Left ventricle myocardium inferior (tissue), 1 donor: ENCODE data around the gene CASZ1. TPM values are rescaled to one million over a fixed set of nuclear protein-coding genes. Genes with fewer than 3 reads are reported as not detected.

Experiments used
- DNase-seq: peaks from one replicate; pipeline ENCODE4 v3.0.0-alpha.2; 2020
- H3K27ac ChIP-seq: fragments of 200-600 bp; replicated peaks from 2 replicates; pipeline ENCODE4 v1.8.0; 2021
- H3K27me3 ChIP-seq: fragments of 200-600 bp; 2 replicates; pipeline ENCODE4 v1.8.0; 2021; ENCODE audit warnings: low read depth
- H3K36me3 ChIP-seq: fragments of 200-600 bp; 2 replicates; pipeline ENCODE4 v1.8.0; 2021
- H3K4me1 ChIP-seq: fragments of 200-600 bp; 2 replicates; pipeline ENCODE4 v1.8.0; 2021
- H3K4me3 ChIP-seq: fragments of 200-600 bp; 2 replicates; pipeline ENCODE4 v1.8.0; 2021; ENCODE audit warnings: mild to moderate bottlenecking, moderate library complexity
- H3K9me3 ChIP-seq: fragments of 200-600 bp; replicated peaks from 2 replicates; pipeline ENCODE4 v1.8.0; 2021
- intact Hi-C: fragments of 100-400 bp; cut with micrococcal nuclease; formaldehyde crosslinking; loops from one replicate; pipeline ENCODE4 v1.11.0; 2022
- total RNA-seq: library from RNA; stranded (reverse); fragmentation: NEBNext Ultra II Directional; extraction: Animal tissue kit (Norgen Biotek cat#: 25700); gene quantifications from one replicate; pipeline ENCODE4 v1.2.1, GENCODE V29; 2021
- TF ChIP-seq, protein P1 (sequence below): fragments of 200-600 bp; IDR thresholded peaks from 2 replicates; pipeline ENCODE4 v1.8.0; 2021; ENCODE audit warnings: antibody characterized with exemption, mild to moderate bottlenecking, borderline replicate concordance
- donor health status: DM: no; HTN: yes; CAD: no; lungs with severe emphysema.

Gene CASZ1
- total RNA-seq, 1 donor from 2014 or later = 56.3 TPM

DNA sequence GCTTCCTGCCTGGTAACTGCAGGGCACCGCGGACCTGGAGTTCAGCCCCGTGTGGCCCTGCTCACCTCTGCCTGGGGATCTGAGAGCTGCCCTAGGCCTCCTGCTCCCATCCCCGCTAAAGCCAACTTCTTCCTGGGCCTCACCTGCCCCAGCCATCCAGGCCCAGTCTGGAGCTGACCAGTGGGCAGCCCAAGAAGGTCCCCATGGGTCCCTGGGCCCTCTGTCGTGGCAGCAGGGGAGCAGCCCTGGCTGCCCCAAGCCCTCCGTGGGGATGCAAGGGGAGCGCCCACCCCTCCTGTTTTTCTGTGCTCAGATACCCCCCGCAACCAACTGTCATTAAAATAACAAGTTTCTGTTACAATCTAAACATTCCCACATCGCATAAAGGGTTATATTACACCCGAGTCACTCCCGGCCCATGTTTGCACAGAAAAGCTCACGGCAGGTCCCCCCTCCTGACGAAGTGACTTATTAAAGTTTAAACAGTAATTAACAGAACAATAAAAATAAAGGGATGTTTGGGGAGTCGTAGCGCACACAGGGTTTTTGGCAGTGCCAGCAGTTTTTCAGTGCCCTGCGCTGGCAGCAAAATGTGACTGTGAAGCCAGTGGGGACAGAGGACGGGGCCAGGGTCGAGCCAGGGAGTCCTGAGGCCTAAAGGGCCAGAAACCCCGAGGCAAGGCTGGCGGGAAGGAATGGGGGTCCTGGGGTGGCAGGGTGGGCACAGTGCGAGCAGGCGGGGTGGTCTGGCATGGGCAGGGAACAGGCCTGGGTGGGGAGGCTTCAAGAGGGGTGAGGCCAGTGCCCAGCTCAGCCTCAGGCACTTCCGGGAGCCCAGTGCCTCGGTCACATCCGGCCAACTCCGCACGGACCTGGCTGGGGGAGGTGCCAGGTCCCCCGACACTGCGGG lies 121.5 kb downstream of the CASZ1 start:
- Histone ChIP-seq H3K4me1 (peaks cover 99% of the 10 kb centered on the region), H3K36me3 (no peaks in the 10 kb centered on the region), H3K27ac (peak overlapping the region; percentile 71), H3K9me3 (no peaks in the 10 kb centered on the region), H3K27me3 (no peaks in the 10 kb centered on the region), H3K4me3 (no peak overlapping the region)
- TF ChIP-seq, protein P1, sequence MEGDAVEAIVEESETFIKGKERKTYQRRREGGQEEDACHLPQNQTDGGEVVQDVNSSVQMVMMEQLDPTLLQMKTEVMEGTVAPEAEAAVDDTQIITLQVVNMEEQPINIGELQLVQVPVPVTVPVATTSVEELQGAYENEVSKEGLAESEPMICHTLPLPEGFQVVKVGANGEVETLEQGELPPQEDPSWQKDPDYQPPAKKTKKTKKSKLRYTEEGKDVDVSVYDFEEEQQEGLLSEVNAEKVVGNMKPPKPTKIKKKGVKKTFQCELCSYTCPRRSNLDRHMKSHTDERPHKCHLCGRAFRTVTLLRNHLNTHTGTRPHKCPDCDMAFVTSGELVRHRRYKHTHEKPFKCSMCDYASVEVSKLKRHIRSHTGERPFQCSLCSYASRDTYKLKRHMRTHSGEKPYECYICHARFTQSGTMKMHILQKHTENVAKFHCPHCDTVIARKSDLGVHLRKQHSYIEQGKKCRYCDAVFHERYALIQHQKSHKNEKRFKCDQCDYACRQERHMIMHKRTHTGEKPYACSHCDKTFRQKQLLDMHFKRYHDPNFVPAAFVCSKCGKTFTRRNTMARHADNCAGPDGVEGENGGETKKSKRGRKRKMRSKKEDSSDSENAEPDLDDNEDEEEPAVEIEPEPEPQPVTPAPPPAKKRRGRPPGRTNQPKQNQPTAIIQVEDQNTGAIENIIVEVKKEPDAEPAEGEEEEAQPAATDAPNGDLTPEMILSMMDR = no peak
- no peak for DNase-seq
- intact Hi-C loops = no loop called here

DNA sequence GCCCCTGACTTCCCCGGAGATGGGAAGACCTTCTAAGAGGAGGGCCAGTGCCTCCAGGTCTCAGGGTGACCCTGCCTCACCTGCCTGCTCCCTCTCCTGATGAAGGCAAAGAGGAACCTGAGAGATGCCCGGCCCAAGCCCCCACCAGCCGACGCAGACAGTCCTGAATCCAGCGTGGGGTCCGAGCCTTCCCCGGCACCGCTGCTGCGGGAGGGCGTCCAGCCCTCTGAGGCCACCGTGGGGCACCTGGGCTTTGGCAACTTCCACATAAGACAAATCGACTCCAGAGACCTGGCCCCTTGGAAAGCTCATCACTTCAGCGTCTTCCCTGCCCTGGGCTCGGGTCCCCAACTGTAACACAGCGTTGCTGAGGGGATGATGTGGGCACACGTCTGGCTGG lies 122.2 kb downstream of the CASZ1 start:
- Histone ChIP-seq H3K4me3 (no peak overlapping the region), H3K27me3 (no peaks in the 10 kb centered on the region), H3K36me3 (no peaks in the 10 kb centered on the region), H3K27ac (peak overlapping the region; percentile 71), H3K9me3 (no peaks in the 10 kb centered on the region), H3K4me1 (peaks cover 99% of the 10 kb centered on the region)
- TF ChIP-seq, protein P1 = no peak
- no peak for DNase-seq
- intact Hi-C loops = no loop called here

DNA sequence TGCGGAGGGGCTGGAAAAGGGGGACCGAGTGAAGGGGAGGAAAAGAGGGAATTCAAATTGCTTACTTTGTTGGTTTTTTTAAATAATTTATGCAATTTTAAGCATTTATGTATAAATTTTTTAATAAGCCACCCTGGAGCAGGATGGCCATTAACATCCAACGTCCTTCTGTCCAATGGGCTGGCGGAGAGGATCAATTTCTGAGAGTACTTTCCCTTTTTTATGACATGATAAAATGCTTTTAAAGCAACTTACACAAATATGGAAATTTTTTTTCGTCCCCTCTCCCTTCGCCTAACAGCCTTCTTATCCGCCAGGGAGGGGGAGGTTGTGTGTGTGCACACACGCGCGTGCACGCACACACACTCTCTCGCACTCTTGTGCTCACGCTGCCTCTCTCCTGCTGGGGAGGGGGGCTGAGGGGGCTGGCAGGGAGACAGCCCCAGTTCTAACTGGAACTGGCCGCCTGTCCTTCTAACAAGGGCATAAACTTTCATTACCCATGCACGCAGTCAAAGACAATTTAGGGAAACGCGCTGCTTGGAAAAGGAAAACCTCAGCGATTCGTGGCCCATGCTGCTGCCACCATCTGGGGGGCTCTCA lies 123.2 kb downstream of the CASZ1 start:
- Histone ChIP-seq H3K4me1 (peaks cover 99% of the 10 kb centered on the region), H3K36me3 (no peaks in the 10 kb centered on the region), H3K9me3 (no peaks in the 10 kb centered on the region), H3K27ac (peak overlapping the region; percentile 71), H3K4me3 (no peak overlapping the region), H3K27me3 (no peaks in the 10 kb centered on the region)
- no peak for DNase-seq
- TF ChIP-seq, protein P1 = no peak
- intact Hi-C loops = no loop called here

DNA sequence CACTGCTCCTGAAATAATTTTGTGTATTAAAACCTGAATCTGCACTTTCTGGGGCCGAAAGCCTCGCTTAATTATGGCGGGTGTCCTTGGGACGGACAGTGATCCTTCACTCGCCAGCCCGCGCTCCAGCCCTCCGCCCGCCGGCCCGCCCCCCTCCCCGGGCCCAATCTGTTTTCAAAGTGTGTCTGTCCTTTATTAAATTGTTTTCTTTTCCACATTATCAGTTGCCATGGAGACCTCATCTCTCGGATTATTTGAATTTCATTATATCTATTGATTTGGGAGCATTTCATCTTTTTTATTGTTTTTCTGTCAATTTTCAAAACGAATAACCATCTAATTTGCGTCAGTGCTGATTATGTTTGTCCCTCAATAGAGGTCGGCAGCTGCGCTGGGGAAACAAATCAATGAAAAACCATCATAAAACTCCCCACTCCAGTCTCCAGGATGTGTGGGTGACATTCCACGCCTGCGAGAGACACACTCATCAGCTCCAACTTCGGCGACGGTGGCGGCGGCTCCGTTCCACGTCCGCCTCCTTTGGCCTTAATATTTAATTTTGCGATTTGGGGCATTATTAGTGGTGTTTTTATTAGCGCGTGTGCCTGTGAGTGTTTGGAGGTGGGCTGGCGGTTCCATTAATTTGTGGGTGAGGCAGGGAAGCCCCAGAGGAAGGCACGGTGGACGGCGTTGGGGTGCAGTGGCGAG lies 123.9 kb downstream of the CASZ1 start:
- Histone ChIP-seq H3K4me1 (peaks cover 99% of the 10 kb centered on the region), H3K9me3 (no peaks in the 10 kb centered on the region), H3K4me3 (no peak overlapping the region), H3K27ac (peak overlapping the region; percentile 71), H3K27me3 (no peaks in the 10 kb centered on the region), H3K36me3 (no peaks in the 10 kb centered on the region)
- intact Hi-C loops = no loop called here
- DNase-seq = no peak
- TF ChIP-seq, protein P1 = no peak

DNA sequence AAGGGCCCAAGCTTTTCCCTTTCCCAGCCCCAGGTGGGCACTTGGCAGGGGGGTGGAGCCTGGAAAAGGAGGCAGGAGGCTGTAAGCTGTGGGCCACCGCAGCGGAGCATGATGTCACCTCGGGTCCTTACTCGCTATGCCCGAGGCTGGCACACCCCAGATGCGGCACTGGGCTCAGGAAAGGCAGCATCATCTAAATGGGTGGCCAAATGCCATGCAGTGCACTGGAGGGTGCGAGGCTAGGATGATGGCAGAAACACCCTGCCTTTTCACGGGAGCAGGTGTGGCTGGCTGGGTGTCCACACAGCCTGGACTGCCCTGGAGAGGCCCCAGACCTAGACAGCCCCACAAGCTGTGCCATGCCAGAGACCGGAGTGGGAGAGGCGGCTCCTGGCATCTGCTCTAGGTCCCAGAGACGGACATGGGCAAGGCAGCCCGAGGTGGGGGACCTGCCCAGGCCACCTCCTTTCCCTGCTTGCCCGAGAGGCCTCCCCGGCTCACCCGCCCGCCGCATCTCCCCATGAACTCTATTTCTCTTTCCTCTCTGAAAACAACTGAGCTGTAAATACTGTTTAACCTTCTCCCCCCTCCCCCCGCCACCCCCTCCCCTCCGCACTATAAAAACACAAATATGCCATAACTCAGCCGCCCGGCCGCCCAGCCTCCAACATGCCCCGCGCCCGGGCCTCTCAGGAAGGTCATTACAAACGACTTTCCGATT lies 124.7 kb downstream of the CASZ1 start:
- Histone ChIP-seq H3K4me3 (no peak overlapping the region), H3K4me1 (peaks cover 99% of the 10 kb centered on the region), H3K36me3 (no peaks in the 10 kb centered on the region), H3K9me3 (no peaks in the 10 kb centered on the region), H3K27ac (peak overlapping the region; percentile 38), H3K27me3 (no peaks in the 10 kb centered on the region)
- TF ChIP-seq, protein P1 = no peak
- DNase-seq = no peak
- intact Hi-C loops = no loop called here
